Right renal cortex interstitium (tissue), 3 donors: ENCODE data around the gene PSMG4. TPM values are rescaled to one million over a fixed set of nuclear protein-coding genes. Genes with fewer than 3 reads are reported as not detected.

Source experiments
- DNase-seq, 3 donors: peaks; one replicate each; pipeline ENCODE4 v3.0.0-alpha.2; 2013; ENCODE audit warnings: low read depth in 3 of 3, low spot score in 2 of 3
- polyA plus RNA-seq, 3 donors: library from polyadenylated mRNA; unstranded; fragments of 120-200 nt; gene quantifications; one replicate each; pipeline ENCODE4 v1.2.1, GENCODE V29; 2013; ENCODE audit not compliant: insufficient read length in 3 of 3

PSMG4 gene
- 10 to 100 TPM; 14.7 to 19.0 (median 16.3) TPM for polyA plus RNA-seq

- DNase-seq: peak in 2 of 3 donors; percentile 79 to 80
Observed at GRCh38 chr6:3258720-3259490, at the start of gene PSMG4. Gene PSMG4, plus strand, starts transcription at chr6:3258947. Its CDS starts 76 bp downstream, at chr6:3259023.

GRCh38 chr6:3209114-3210023 lies 49.4 kb upstream of the PSMG4 start:
- no peak for DNase-seq

- DNase-seq: no peak
Observed at GRCh38 chr6:3210024-3210610, 48.6 kb upstream of the PSMG4 start.

- no peak for DNase-seq
Observed at GRCh38 chr6:3211681-3212080, 47.1 kb upstream of the PSMG4 start.

GRCh38 chr6:3212261-3212660 lies 46.5 kb upstream of the PSMG4 start:
- no peak for DNase-seq

GRCh38 chr6:3213334-3213695 lies 45.4 kb upstream of the PSMG4 start:
- DNase-seq: no peak

GRCh38 chr6:3214898-3215297 lies 43.8 kb upstream of the PSMG4 start:
- DNase-seq: no peak

- DNase-seq: no peak
Observed at GRCh38 chr6:3217286-3217685, 41.5 kb upstream of the PSMG4 start.

GRCh38 chr6:3218266-3218665 lies 40.5 kb upstream of the PSMG4 start:
- no peak for DNase-seq

GRCh38 chr6:3220366-3220765 lies 38.4 kb upstream of the PSMG4 start:
- DNase-seq: no peak

- no peak for DNase-seq
Observed at GRCh38 chr6:3221578-3221977, 37.2 kb upstream of the PSMG4 start.

GRCh38 chr6:3222506-3223038 lies 36.2 kb upstream of the PSMG4 start:
- DNase-seq: no peak

- no peak for DNase-seq
Observed at GRCh38 chr6:3226042-3226441, 32.7 kb upstream of the PSMG4 start.

- no peak for DNase-seq
Observed at GRCh38 chr6:3226481-3227362, 32.0 kb upstream of the PSMG4 start.

- DNase-seq: peak in 1 of 3 donors; percentile 77
Observed at GRCh38 chr6:3227363-3228045, 31.2 kb upstream of the PSMG4 start, which contains the start of gene TUBB2B. Gene TUBB2B, minus strand, starts transcription at chr6:3227653. Its CDS starts 110 bp downstream, at chr6:3227543.

- DNase-seq: no peak
Observed at GRCh38 chr6:3228046-3228671, 30.6 kb upstream of the PSMG4 start.

GRCh38 chr6:3228771-3229565 lies 29.8 kb upstream of the PSMG4 start:
- no peak for DNase-seq

GRCh38 chr6:3229566-3230178 lies 29.1 kb upstream of the PSMG4 start:
- DNase-seq: no peak
